Left ventricle myocardium superior (tissue), 1 donor: ENCODE results near the gene PLCL1. TPM values are rescaled to one million over a fixed set of nuclear protein-coding genes. Genes with fewer than 3 reads are reported as not detected.
"Not testable (repeated sequence)": the region's sequence is repeated elsewhere in the genome, so short reads cannot be mapped to it uniquely, and the experiment has no call there.

Experiments used
- ATAC-seq: fragments of 200-7000 bp; cut with Tn5 transposase; one replicate; pipeline ENCODE4 v1.9.1; 2020; ENCODE audit warnings: mild to moderate bottlenecking, moderate library complexity
- DNase-seq: peaks from one replicate; pipeline ENCODE4 v3.0.0-alpha.2; 2020
- intact Hi-C: fragments of 100-400 bp; cut with micrococcal nuclease; formaldehyde crosslinking; loops from one replicate; pipeline ENCODE4 v1.11.0; 2022
- total RNA-seq: library from RNA; stranded (reverse); fragmentation: NEBNext Ultra II Directional; extraction: Animal tissue kit (Norgen Biotek cat#: 25700); gene quantifications from one replicate; pipeline ENCODE4 v1.2.1, GENCODE V29; 2021
- donor health status: DM: no; HTN: yes; CAD: no; lungs with severe emphysema.

PLCL1 gene
- total RNA-seq, 1 donor from 2014 or later = 100 TPM

DNA sequence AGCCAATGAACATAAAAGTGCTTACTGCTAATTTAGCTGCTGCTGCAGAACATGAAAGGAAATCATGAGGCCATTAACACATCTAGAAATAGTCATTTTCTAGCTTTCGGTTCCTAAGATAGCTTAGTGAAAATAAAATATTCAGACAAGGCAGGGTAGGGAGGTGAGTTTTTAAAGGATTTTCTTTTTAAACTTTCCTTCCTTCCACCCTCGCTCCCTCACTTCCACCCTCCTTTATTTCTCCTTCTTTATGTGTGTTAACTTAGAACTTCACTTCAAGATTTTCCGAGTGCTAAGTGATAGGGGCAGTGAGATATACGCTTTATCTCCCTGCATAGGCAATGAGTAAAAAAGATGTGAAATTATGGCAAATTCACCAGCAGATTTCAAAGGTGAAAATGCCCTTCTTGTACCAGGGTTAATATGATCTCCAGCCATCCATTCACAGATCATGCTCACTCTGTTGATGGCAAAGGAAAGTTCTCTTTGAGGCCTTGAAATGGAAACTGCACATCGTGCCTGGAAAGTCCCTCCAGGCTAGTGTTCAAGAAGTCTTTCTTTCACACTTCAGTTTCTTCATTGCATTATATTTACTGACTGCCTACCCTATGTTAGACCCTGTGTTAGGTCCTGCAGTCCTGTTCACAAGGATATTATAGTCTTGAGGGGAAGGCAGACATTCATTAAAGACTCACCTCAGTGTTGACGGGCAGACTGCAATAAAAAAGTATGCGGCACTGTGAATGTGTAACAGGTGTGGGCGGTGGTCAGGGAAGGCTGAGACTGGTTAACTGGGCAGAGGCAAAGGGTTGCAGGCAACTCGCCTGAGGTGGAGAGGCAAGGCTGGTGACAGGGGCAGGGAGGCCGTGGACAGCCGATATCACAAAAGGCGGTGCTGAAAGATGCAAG, 200.8 kb downstream of the PLCL1 start:
- DNase-seq (peak; percentile 35), ATAC-seq (peak; percentile 74)
- intact Hi-C loops = no loop called here

GRCh38 chr2:198006733-198007132, 202.3 kb downstream of the PLCL1 start:
- DNase-seq (no peak), ATAC-seq (no peak)
- intact Hi-C loops = no loop called here

DNA sequence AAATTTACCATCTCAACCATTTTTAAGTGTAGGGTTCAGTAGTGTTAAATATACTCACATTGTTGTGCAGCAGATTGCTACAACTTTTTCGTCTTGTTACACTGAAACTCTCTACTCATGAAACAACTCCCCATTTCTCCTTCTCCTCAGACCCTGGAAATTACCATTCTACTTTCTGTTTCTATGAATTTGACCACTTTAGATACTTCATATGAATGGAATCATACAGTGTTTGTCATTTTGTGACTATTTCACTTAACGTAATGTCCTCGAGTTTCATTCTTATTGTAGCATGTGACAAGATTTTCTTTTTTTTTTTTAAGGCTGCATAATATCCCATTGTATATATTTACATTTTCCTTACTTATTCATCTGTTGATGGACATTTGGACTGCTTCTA, 203.8 kb downstream of the PLCL1 start:
- intact Hi-C loops = no loop called here
- ATAC-seq (no peak), DNase-seq (no peak)

GRCh38 chr2:198012025-198012424, 207.6 kb downstream of the PLCL1 start:
- ATAC-seq = no peak
- no peak for DNase-seq
- intact Hi-C loops = no loop called here

GRCh38 chr2:198016243-198016642, 211.8 kb downstream of the PLCL1 start:
- intact Hi-C loops = no loop called here
- DNase-seq (no peak), ATAC-seq (peak; percentile 43)

DNA sequence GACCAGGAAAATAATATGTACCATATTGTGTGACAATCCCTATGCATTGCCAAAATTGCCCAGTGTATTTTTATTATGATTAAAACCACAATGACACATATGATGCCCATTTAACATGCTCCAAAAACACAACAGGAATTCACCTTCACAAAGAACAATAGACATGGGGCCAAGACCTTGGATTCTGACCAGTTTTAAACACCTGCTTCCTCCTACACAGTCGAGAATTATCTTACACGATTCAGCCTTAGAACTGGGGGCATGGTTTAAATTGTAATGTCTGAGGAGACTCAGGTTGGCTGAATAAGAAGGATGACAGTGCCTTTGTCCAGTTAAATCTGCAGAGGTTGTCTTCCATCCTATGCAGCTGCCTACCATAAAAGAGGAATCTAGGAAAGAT, 212.7 kb downstream of the PLCL1 start:
- DNase-seq (no peak), ATAC-seq (no peak)
- intact Hi-C loops = no loop called here

DNA sequence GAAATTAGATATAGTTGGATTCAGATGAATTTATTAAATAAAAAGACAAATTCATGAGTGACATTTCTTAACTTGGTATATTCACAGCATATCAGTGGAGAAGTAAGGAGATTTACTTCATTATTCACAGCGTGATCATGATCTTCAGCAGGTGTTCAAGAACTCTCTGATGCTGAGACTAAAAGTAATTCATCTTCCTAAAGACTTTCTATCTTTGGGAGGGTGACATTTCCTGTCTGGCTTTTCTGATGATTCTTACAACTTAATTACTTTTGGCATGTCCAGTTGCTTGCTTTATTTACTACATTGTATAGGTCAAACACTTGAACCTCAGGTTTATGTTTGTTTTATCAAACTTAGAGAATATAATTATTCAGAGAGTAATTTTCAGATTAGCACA, 224.6 kb downstream of the PLCL1 start:
- DNase-seq (no peak), ATAC-seq (no peak)
- intact Hi-C loops = no loop called here

DNA sequence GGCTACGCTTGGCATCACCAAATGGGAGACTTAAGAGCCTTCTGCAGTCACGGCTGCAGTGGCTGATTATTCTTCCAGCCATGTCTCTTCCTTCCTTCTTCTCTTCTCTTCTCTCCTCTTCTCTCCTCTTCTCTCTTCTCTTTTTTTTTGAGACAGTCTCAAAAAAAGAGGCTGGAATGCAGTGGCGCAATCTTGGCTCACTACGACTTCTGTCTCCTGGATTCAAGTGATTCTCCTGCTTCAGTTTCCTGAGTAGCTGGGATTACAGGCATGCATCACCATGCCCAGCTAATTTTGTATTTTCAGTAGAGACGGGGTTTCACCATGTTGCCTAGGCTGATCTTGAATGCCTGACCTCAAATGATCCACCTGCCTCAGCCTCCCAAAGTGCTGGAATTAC, 225.2 kb downstream of the PLCL1 start:
- DNase-seq, ATAC-seq, intact Hi-C loops: not testable (repeated sequence)

- ATAC-seq = no peak
- intact Hi-C loops = no loop called here
- no peak for DNase-seq
Observed at GRCh38 chr2:198033626-198034025, 229.2 kb downstream of the PLCL1 start.

- DNase-seq (no peak), ATAC-seq (no peak)
- intact Hi-C loops = no loop called here
Observed at GRCh38 chr2:198036029-198036879, 231.9 kb downstream of the PLCL1 start.

GRCh38 chr2:198040835-198041234, 236.4 kb downstream of the PLCL1 start:
- DNase-seq = no peak
- no peak for ATAC-seq

DNA sequence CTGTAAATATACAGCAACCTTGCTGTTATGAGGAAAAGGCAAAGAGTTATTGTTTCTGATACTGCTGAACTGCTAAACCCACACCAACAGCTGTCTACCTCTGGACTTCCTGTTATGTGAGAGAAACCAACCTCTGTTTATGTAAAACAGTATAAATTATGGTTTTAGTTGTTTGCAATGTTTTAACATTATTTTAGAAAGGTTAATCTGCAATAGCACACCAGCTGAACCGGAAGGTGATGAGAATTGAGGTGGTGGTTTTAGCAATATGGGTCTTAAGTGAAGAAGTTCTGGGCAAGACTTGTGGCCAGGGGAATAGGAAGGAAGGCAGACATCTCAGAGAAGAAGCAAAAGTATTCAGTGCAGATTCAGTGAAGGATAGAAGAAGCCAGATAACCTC, 237.8 kb downstream of the PLCL1 start:
- intact Hi-C loops = no loop called here
- ATAC-seq = no peak

More at GRCh38 chr2:198040835-198041234, 236.4 kb downstream of the PLCL1 start:
- intact Hi-C loops = no loop called here

DNA sequence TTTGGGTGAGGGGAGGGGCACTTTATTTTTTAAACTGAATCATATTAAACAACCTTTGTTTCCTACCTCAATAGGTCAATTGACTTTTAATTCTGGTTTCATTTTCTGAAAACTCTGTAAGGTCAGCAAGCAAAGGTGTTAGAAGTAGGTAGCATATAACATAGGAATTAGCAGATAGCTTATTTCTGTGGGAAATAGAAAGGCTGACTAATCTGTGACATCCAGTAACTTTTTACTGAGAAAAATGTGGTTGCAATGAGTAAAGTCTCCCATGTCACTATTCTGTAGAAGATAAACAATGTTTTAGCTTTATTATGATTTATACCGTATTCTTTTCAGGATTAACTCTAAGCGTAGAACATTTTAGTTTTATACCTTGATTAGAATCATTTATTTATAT, 240.4 kb downstream of the PLCL1 start:
- intact Hi-C loops = no loop called here
- DNase-seq = no peak
- no peak for ATAC-seq

More for the DNA sequence above, 237.8 kb downstream of the PLCL1 start:
- no peak for DNase-seq

DNA sequence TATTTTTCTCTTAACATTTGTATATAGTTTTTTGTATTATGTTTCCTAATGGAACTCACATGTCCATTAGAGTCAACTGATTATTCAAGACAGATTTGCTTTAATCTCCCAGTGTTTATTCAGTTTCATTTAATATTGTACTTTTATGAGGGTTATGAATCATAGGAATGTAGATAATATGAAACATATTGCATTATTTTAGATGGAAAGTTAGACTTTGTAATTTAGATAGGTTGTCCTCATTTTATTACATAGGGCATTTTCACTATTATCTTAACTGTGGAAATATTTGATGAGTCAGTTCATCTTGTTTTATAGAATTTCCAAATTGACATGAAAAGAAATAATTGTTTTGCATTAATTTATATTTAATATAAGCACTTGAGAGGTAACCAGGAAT, 240.8 kb downstream of the PLCL1 start:
- intact Hi-C loops = no loop called here
- DNase-seq (no peak), ATAC-seq (no peak)

DNA sequence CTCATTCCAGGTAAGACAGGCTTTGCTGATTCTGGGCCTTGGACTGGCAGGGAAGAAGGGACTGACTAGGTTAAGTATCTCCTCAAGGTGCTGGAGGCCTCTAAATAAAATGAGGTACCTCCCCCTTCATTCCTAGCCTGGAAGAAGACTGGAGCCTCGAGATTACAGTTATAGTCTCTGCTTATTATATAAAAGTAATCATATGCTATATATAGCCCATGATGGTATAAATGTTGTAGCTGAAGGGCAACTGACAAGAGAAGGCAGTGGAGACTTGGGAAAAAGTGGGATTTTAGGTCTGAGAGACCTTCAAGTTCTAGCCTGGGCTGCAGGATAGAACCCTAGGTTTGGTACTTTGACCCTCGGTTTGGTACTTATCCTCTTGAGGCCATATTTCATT, 248.3 kb downstream of the PLCL1 start:
- DNase-seq (no peak), ATAC-seq (peak; percentile 45)
- intact Hi-C loops = no loop called here

DNA sequence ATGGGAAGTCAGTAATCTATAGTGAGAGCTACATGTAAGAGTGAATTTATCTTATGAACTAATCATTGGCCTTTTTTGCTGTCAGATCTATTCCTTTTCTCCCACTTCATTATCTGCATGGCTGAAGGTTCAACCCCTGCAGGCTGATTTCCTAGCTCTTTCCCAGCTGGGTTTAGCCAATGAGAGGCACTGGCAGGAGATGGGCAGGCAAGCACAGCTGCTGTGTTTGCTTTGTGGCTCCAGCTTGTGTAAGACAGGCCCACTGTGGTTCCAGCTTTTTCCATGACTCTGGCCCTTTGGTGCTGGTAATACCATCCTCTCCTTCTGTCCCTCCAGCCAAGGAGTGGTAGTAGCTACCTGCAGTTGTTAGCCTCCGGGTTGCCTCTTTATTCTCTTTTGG, 248.8 kb downstream of the PLCL1 start:
- intact Hi-C loops = no loop called here
- DNase-seq (no peak), ATAC-seq (peak; percentile 29)

GRCh38 chr2:198053776-198054175, 249.4 kb downstream of the PLCL1 start:
- intact Hi-C loops = no loop called here
- peak; percentile 42 for ATAC-seq
- no peak for DNase-seq

- ATAC-seq (peak; percentile 55), DNase-seq (no peak)
- intact Hi-C loops = no loop called here
Observed at GRCh38 chr2:198054299-198054698, 249.9 kb downstream of the PLCL1 start.

- ATAC-seq (no peak), DNase-seq (no peak)
- intact Hi-C loops = no loop called here
Observed at GRCh38 chr2:198055716-198056115, 251.3 kb downstream of the PLCL1 start.

- ATAC-seq (no peak), DNase-seq (no peak)
- intact Hi-C loops = no loop called here
Observed at GRCh38 chr2:198056836-198057235, 252.4 kb downstream of the PLCL1 start.
